ENCODE results near the gene MERTK.
"Not testable (repeated sequence)": the region's sequence is repeated elsewhere in the genome, so short reads cannot be mapped to it uniquely, and the experiment has no call there.

GRCh38 chr2:111909997-111910396, 11.6 kb downstream of the MERTK start:
- TF ChIP-seq CTCF (IDR thresholded peaks at IDR 0.05; ENCODE audit: control extremely low read depth in 1 of 3, insufficient read depth in 1 of 3, low read depth in 1 of 3, low read length in 3 of 3); POLR2A (IDR thresholded peaks at IDR 0.05; ENCODE audit: control extremely low read depth in 1 of 2, low read depth in 2 of 2, low read length in 2 of 2); CREB1 (IDR thresholded peaks at IDR 0.05); POLR2AphosphoS5 (IDR thresholded peaks at IDR 0.05; ENCODE audit: low read depth, low read length): not testable (repeated sequence)

Measured in H1 (cell line).